ENCODE results near the gene ARHGAP26. TPM values are rescaled to one million over a fixed set of nuclear protein-coding genes. Genes with fewer than 3 reads are reported as not detected.
A peak's percentile ranks its signal among the peaks of the same experiment; 100 is the strongest.

ARHGAP26 gene
- total and polyA plus RNA-seq, 12 donors, result 7.5 to 45.8 (median 37.2) TPM

- intact Hi-C loops (cut with DNase I), result no loop called here
- DNase-seq, result no peak
- WGBS, 2 donors, result 85 to 86% methylated on average over 3 of the region's 3 CpGs
- H3K4me1 ChIP-seq, result peaks cover 4 to 82% (median 49%) of the 10 kb centered on the region in 9 donors
- no peaks in the 10 kb centered on the region for H3K9me3 ChIP-seq
- no peak for ATAC-seq
- TF ChIP-seq CTCF (IDR thresholded peaks at IDR 0.05), result no peak
- no peaks in the 10 kb centered on the region for H3K27me3 ChIP-seq
- peak overlapping the region in 5 of 10 donors; percentile 15 to 70 (median 44) for H3K27ac ChIP-seq
- no peak overlapping the region for H3K4me3 ChIP-seq
- peaks cover 0 to 1% (median 0%) of the 10 kb centered on the region in 9 donors for H3K36me3 ChIP-seq
Measured at GRCh38 chr5:142939006-142939405, 168.8 kb downstream of the ARHGAP26 start.

- Histone ChIP-seq H3K27ac (peak overlapping the region in 4 of 10 donors; percentile 15 to 70 (median 37)), H3K4me3 (no peak overlapping the region), H3K36me3 (no peaks in the 10 kb centered on the region), H3K27me3 (no peaks in the 10 kb centered on the region), H3K4me1 (peaks cover 4 to 80% (median 49%) of the 10 kb centered on the region in 9 donors), H3K9me3 (no peaks in the 10 kb centered on the region)
- DNase-seq (no peak), ATAC-seq (peak; percentile 45 to 80 (median 56))
- 75 to 84% methylated on average over 4 of the region's 4 CpGs for WGBS, 2 donors
- intact Hi-C loops (cut with DNase I), result no loop called here
- TF ChIP-seq CTCF (IDR thresholded peaks at IDR 0.05), result no peak
Measured at GRCh38 chr5:142939884-142940283, 169.7 kb downstream of the ARHGAP26 start.

- Histone ChIP-seq H3K27ac (no peak overlapping the region), H3K27me3 (no peaks in the 10 kb centered on the region), H3K4me1 (peaks cover 4 to 81% (median 45%) of the 10 kb centered on the region in 9 donors), H3K4me3 (no peak overlapping the region), H3K9me3 (no peaks in the 10 kb centered on the region), H3K36me3 (peaks cover 0 to 4% (median 0%) of the 10 kb centered on the region in 9 donors)
- DNase-seq (no peak), ATAC-seq (no peak)
- TF ChIP-seq CTCF (IDR thresholded peaks at IDR 0.05), result no peak
- 93 to 94% methylated on average over 2 of the region's 2 CpGs for WGBS, 2 donors
- intact Hi-C loops (cut with DNase I), result no loop called here
Measured at GRCh38 chr5:142941245-142941644, 171.1 kb downstream of the ARHGAP26 start.

- no peak overlapping the region for H3K4me3 ChIP-seq
- H3K9me3 ChIP-seq, result no peaks in the 10 kb centered on the region
- ATAC-seq (no peak), DNase-seq (no peak)
- no peak for TF ChIP-seq CTCF (IDR thresholded peaks at IDR 0.05)
- WGBS, 2 donors, result 76 to 80% methylated on average over 4 of the region's 4 CpGs
- H3K4me1 ChIP-seq, result peaks cover 4 to 80% (median 42%) of the 10 kb centered on the region in 9 donors
- H3K27ac ChIP-seq, result no peak overlapping the region
- peaks cover 0 to 4% (median 0%) of the 10 kb centered on the region in 9 donors for H3K36me3 ChIP-seq
- intact Hi-C loops (cut with DNase I), result no loop called here
- H3K27me3 ChIP-seq, result no peaks in the 10 kb centered on the region
Measured at GRCh38 chr5:142942901-142943300, 172.7 kb downstream of the ARHGAP26 start.

Measured in heart right ventricle (tissue), 16 donors.